GM19023 (cell line): Measurements from ENCODE around the gene AIPL1.

Experiments used
- ATAC-seq: cut with Tn5 transposase; IDR thresholded peaks from one replicate; pipeline ENCODE4 v1.9.1; 2021; ENCODE audit warnings: mild to moderate bottlenecking, moderate library complexity; ENCODE audit not compliant: unreplicated experiment

AIPL1 gene

GRCh38 chr17:6421700-6422604 lies 13.0 kb downstream of the AIPL1 start:
- no peak for ATAC-seq

- ATAC-seq: no peak
These were observed 14.7 kb downstream of the AIPL1 start for GRCh38 chr17:6420173-6420641.

GRCh38 chr17:6415616-6416015 lies 19.3 kb downstream of the AIPL1 start:
- ATAC-seq: no peak

GRCh38 chr17:6413065-6413464 lies 21.9 kb downstream of the AIPL1 start:
- no peak for ATAC-seq

- ATAC-seq: no peak
These were observed 26.2 kb downstream of the AIPL1 start for GRCh38 chr17:6408735-6409134.

GRCh38 chr17:6408276-6408675 lies 26.6 kb downstream of the AIPL1 start:
- no peak for ATAC-seq

- ATAC-seq: no peak
These were observed 32.7 kb downstream of the AIPL1 start for GRCh38 chr17:6402258-6402657.

GRCh38 chr17:6398955-6399354 lies 36.0 kb downstream of the AIPL1 start:
- no peak for ATAC-seq

- ATAC-seq: no peak
These were observed 40.8 kb downstream of the AIPL1 start for GRCh38 chr17:6394055-6394606.

- ATAC-seq: no peak
These were observed 41.5 kb downstream of the AIPL1 start for GRCh38 chr17:6393351-6393952.

GRCh38 chr17:6392609-6393350 lies 42.1 kb downstream of the AIPL1 start:
- ATAC-seq: no peak

- ATAC-seq: no peak
These were observed 46.5 kb downstream of the AIPL1 start for GRCh38 chr17:6388416-6388815.

- ATAC-seq: no peak
These were observed 47.1 kb downstream of the AIPL1 start for GRCh38 chr17:6387858-6388257.

GRCh38 chr17:6387442-6387841 lies 47.5 kb downstream of the AIPL1 start:
- ATAC-seq: no peak

- no peak for ATAC-seq
These were observed 48.8 kb downstream of the AIPL1 start for GRCh38 chr17:6386041-6386630.

- no peak for ATAC-seq
These were observed 50.4 kb downstream of the AIPL1 start for GRCh38 chr17:6384481-6384880.

- no peak for ATAC-seq
These were observed 53.1 kb downstream of the AIPL1 start for GRCh38 chr17:6381526-6382465.

GRCh38 chr17:6380915-6381438 lies 53.9 kb downstream of the AIPL1 start:
- no peak for ATAC-seq

GRCh38 chr17:6377906-6378305 lies 57.0 kb downstream of the AIPL1 start:
- no peak for ATAC-seq
